GM13976 (cell line): ENCODE results near the gene OSBPL6.

ENCODE experiments used
- DNase-seq: peaks from one replicate; pipeline ENCODE4 v3.0.0; 2012; ENCODE audit warnings: low spot score
- CTCF ChIP-seq: IDR thresholded peaks from 2 replicates; pipeline ENCODE4 v1.5.1; 2012; ENCODE audit warnings: borderline replicate concordance, mild to moderate bottlenecking; ENCODE audit not compliant: insufficient read depth; ENCODE audit errors: extremely low read depth, missing control alignments, control extremely low read depth
- in situ Hi-C: fragments of 300-500 bp; cut with MboI; formaldehyde crosslinking; loops from one replicate; pipeline ENCODE4 v1.12.0; 2022; ENCODE audit warnings: low sequenced_read_pairs, mixed read lengths, inconsistent platforms; ENCODE audit not compliant: unreplicated experiment

OSBPL6 gene

GRCh38 chr2:178250429-178250828, 56.1 kb downstream of the OSBPL6 start:
- DNase-seq, result no peak
- no peak for TF ChIP-seq CTCF
- in situ Hi-C loops, result no loop called here

- DNase-seq, result no peak
- in situ Hi-C loops, result no loop called here
- TF ChIP-seq CTCF, result no peak
Observed at GRCh38 chr2:178251151-178251955, 57.0 kb downstream of the OSBPL6 start.

- TF ChIP-seq CTCF, result no peak
- no peak for DNase-seq
- in situ Hi-C loops, result no loop called here
Observed at GRCh38 chr2:178256382-178257042, 62.2 kb downstream of the OSBPL6 start.

GRCh38 chr2:178257127-178257526, 62.8 kb downstream of the OSBPL6 start:
- in situ Hi-C loops, result no loop called here
- no peak for DNase-seq

GRCh38 chr2:178258916-178259315, 64.6 kb downstream of the OSBPL6 start:
- in situ Hi-C loops, result no loop called here
- no peak for DNase-seq

More at GRCh38 chr2:178257127-178257526, 62.8 kb downstream of the OSBPL6 start:
- no peak for TF ChIP-seq CTCF

More at GRCh38 chr2:178258916-178259315, 64.6 kb downstream of the OSBPL6 start:
- TF ChIP-seq CTCF, result no peak
